Daoy (cell line): ENCODE measurements around the gene RNF150. TPM values are rescaled to one million over a fixed set of nuclear protein-coding genes. Genes with fewer than 3 reads are reported as not detected.

Source experiments
- DNase-seq: peaks from one replicate; pipeline ENCODE4 v3.0.0-alpha.2; 2015; ENCODE audit warnings: low read depth
- total RNA-seq: library from RNA; depleted of rRNA; stranded (reverse); fragments of >200 nt; shearing (Covaris generic); gene quantifications from 2 replicates; pipeline ENCODE4 v1.2.3, GENCODE V29; 2014

RNF150 gene
- total RNA-seq, 1 experiment from 2014 or later: 2.4 TPM

- DNase-seq: no peak
Measured at GRCh38 chr4:141023051-141023450, 110.2 kb downstream of the RNF150 start.

GRCh38 chr4:141022111-141022695 is 111.1 kb downstream of the RNF150 start:
- DNase-seq: no peak

GRCh38 chr4:141021397-141022110 is 111.7 kb downstream of the RNF150 start:
- DNase-seq: no peak

- no peak for DNase-seq
Measured at GRCh38 chr4:141020801-141021261, 112.4 kb downstream of the RNF150 start.

- DNase-seq: no peak
Measured at GRCh38 chr4:141019768-141020167, 113.5 kb downstream of the RNF150 start.

GRCh38 chr4:141016117-141016798 is 117.0 kb downstream of the RNF150 start:
- DNase-seq: no peak

GRCh38 chr4:141013899-141014298 is 119.4 kb downstream of the RNF150 start:
- DNase-seq: no peak

GRCh38 chr4:141011901-141012315 is 121.4 kb downstream of the RNF150 start:
- DNase-seq: no peak

GRCh38 chr4:141009931-141010330 is 123.3 kb downstream of the RNF150 start:
- DNase-seq: no peak

- DNase-seq: no peak
Measured at GRCh38 chr4:141009129-141009528, 124.1 kb downstream of the RNF150 start.

- DNase-seq: no peak
Measured at GRCh38 chr4:141006242-141006802, 126.9 kb downstream of the RNF150 start.

- no peak for DNase-seq
Measured at GRCh38 chr4:141004823-141005222, 128.4 kb downstream of the RNF150 start.

- no peak for DNase-seq
Measured at GRCh38 chr4:141003193-141003592, 130.1 kb downstream of the RNF150 start.

GRCh38 chr4:141002323-141002805 is 130.9 kb downstream of the RNF150 start:
- no peak for DNase-seq

GRCh38 chr4:140996766-140997165 is 136.5 kb downstream of the RNF150 start:
- peak; percentile 14 for DNase-seq

- DNase-seq: no peak
Measured at GRCh38 chr4:140995058-140995457, 138.2 kb downstream of the RNF150 start.

- DNase-seq: no peak
Measured at GRCh38 chr4:140994015-140994414, 139.3 kb downstream of the RNF150 start.

- no peak for DNase-seq
Measured at GRCh38 chr4:140993370-140993769, 139.9 kb downstream of the RNF150 start.

- DNase-seq: no peak
Measured at GRCh38 chr4:140989944-140990343, 143.3 kb downstream of the RNF150 start.

GRCh38 chr4:140986045-140986444 is 147.2 kb downstream of the RNF150 start:
- DNase-seq: no peak

GRCh38 chr4:140982613-140983340 is 150.5 kb downstream of the RNF150 start:
- no peak for DNase-seq
